ENCODE measurements around the gene EGFR.

DNA sequence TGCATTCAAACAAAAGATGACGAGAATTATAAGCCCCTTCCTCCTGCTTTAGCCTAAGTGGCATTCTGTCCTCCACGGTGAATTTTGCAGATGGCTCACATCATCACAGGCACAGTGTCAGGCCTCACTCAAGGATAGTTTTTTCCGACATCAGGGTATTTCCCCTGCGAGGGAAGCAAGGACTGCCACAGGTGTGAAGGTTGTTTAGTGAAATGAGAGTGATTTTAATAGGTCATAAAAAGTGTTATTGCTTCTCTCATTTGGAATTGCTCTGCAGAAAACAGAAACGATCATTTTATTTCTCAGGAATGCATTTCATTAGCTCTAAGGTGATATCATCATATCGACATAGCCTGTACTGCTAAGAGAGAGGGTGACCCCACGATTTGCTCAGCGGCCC is 217.7 kb downstream of the EGFR start:
- TF ChIP-seq, protein P1, sequence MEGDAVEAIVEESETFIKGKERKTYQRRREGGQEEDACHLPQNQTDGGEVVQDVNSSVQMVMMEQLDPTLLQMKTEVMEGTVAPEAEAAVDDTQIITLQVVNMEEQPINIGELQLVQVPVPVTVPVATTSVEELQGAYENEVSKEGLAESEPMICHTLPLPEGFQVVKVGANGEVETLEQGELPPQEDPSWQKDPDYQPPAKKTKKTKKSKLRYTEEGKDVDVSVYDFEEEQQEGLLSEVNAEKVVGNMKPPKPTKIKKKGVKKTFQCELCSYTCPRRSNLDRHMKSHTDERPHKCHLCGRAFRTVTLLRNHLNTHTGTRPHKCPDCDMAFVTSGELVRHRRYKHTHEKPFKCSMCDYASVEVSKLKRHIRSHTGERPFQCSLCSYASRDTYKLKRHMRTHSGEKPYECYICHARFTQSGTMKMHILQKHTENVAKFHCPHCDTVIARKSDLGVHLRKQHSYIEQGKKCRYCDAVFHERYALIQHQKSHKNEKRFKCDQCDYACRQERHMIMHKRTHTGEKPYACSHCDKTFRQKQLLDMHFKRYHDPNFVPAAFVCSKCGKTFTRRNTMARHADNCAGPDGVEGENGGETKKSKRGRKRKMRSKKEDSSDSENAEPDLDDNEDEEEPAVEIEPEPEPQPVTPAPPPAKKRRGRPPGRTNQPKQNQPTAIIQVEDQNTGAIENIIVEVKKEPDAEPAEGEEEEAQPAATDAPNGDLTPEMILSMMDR (IDR thresholded peaks at IDR 0.05) = no peak
- no peak for TF ChIP-seq POLR2A (IDR thresholded peaks at IDR 0.05)

All from right lobe of liver (tissue), 4 donors.